Glutamatergic neuron (in vitro differentiated cells): Measurements from ENCODE around the gene EXOSC3. TPM values are rescaled to one million over a fixed set of nuclear protein-coding genes. Genes with fewer than 3 reads are reported as not detected.
A peak's percentile ranks its signal among the peaks of the same experiment; 100 is the strongest.

Experiments
- DNase-seq: peaks from one replicate; pipeline ENCODE4 v3.0.0; 2022
- H3K27ac Mint-ChIP-seq: one replicate; pipeline ENCODE4 v1.8.0; 2020; ENCODE audit warnings: mild to moderate bottlenecking, mixed read lengths, inconsistent platforms; ENCODE audit not compliant: unreplicated experiment
- H3K27me3 Mint-ChIP-seq: one replicate; pipeline ENCODE4 v1.8.0; 2020; ENCODE audit warnings: mild to moderate bottlenecking, moderate library complexity, mixed read lengths, inconsistent platforms; ENCODE audit not compliant: unreplicated experiment
- H3K36me3 Mint-ChIP-seq: one replicate; pipeline ENCODE4 v1.8.0; 2020; ENCODE audit warnings: mild to moderate bottlenecking, mixed read lengths, inconsistent platforms; ENCODE audit not compliant: unreplicated experiment
- H3K4me1 Mint-ChIP-seq: one replicate; pipeline ENCODE4 v1.8.0; 2020; ENCODE audit warnings: mild to moderate bottlenecking, low read depth, mixed read lengths, inconsistent platforms; ENCODE audit not compliant: unreplicated experiment
- H3K4me3 Mint-ChIP-seq: one replicate; pipeline ENCODE4 v1.8.0; 2020; ENCODE audit warnings: mild to moderate bottlenecking, mixed read lengths, inconsistent platforms; ENCODE audit not compliant: unreplicated experiment
- H3K9me3 Mint-ChIP-seq: one replicate; pipeline ENCODE4 v1.8.0; 2020; ENCODE audit warnings: mild to moderate bottlenecking, moderate library complexity, mixed read lengths, inconsistent platforms; ENCODE audit not compliant: unreplicated experiment
- total RNA-seq: library from RNA; stranded (reverse); fragmentation: NEBNext Ultra II Directional; extraction: Animal tissue kit (Norgen Biotek cat#: 25700); gene quantifications from one replicate; pipeline ENCODE4 v1.2.1, GENCODE V29; 2021; ENCODE audit not compliant: unreplicated experiment
- TF ChIP-seq, protein P1 (sequence below): fragments of 200-600 bp; sonication (generic); IDR thresholded peaks from one replicate; pipeline ENCODE4 v1.5.0; 2021; ENCODE audit not compliant: partially characterized antibody, unreplicated experiment

Gene EXOSC3
- total RNA-seq, 1 donor from 2014 or later = 45.4 TPM

DNA sequence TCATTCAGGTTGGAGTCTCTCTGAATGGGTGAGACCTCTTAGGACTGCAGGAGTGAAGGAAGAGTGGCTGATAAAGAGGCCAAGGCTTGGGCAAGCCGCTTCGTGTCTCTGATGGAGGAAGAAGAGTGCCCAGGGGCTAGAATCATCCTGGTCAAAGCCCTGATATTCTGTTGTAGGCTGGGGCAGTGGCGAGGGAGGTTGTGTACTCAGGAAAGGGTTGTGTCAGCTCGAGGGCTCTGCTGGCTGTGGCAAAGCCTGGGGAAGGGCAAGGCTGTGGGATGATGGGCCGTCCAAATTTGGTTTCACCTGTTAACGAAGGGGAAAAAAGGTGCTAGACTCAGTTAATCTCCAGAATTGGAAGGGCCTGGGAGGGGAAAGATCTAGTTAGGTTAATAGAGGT, 33.7 kb downstream of the EXOSC3 start:
- Mint-ChIP-seq H3K27me3 (peaks cover 14% of the 10 kb centered on the region), H3K36me3 (no peaks in the 10 kb centered on the region), H3K9me3 (peaks cover 9% of the 10 kb centered on the region), H3K4me1 (peaks cover 31% of the 10 kb centered on the region), H3K4me3 (no peak overlapping the region), H3K27ac (peak overlapping the region; percentile 62)
- TF ChIP-seq, protein P1, sequence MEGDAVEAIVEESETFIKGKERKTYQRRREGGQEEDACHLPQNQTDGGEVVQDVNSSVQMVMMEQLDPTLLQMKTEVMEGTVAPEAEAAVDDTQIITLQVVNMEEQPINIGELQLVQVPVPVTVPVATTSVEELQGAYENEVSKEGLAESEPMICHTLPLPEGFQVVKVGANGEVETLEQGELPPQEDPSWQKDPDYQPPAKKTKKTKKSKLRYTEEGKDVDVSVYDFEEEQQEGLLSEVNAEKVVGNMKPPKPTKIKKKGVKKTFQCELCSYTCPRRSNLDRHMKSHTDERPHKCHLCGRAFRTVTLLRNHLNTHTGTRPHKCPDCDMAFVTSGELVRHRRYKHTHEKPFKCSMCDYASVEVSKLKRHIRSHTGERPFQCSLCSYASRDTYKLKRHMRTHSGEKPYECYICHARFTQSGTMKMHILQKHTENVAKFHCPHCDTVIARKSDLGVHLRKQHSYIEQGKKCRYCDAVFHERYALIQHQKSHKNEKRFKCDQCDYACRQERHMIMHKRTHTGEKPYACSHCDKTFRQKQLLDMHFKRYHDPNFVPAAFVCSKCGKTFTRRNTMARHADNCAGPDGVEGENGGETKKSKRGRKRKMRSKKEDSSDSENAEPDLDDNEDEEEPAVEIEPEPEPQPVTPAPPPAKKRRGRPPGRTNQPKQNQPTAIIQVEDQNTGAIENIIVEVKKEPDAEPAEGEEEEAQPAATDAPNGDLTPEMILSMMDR = no peak
- DNase-seq = no peak

DNA sequence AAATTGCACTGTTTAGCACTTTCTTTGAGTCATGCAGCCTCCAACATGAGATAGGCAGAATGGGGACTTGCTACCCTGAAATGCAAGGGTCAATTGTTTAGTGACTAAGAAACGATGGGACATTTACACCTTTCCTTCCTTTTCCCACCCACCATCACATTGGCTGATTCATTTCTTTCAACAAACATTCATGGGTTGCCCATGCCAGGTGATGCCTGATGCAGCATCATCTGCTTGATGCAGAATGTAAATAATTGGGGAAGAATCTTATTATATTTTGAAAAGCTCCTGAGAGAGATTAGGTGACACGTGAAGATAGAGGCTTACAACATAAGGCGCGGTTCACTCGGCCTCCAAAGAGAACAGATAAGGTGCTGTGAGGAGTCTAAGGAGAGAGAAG, 35.7 kb downstream of the EXOSC3 start:
- H3K27me3 Mint-ChIP-seq = peaks cover 15% of the 10 kb centered on the region
- H3K36me3 Mint-ChIP-seq = peaks cover 3% of the 10 kb centered on the region
- TF ChIP-seq, protein P1 = no peak
- peaks cover 35% of the 10 kb centered on the region for H3K4me1 Mint-ChIP-seq
- no peak overlapping the region for H3K27ac Mint-ChIP-seq
- no peak for DNase-seq
- peaks cover 9% of the 10 kb centered on the region for H3K9me3 Mint-ChIP-seq
- H3K4me3 Mint-ChIP-seq = no peak overlapping the region

DNA sequence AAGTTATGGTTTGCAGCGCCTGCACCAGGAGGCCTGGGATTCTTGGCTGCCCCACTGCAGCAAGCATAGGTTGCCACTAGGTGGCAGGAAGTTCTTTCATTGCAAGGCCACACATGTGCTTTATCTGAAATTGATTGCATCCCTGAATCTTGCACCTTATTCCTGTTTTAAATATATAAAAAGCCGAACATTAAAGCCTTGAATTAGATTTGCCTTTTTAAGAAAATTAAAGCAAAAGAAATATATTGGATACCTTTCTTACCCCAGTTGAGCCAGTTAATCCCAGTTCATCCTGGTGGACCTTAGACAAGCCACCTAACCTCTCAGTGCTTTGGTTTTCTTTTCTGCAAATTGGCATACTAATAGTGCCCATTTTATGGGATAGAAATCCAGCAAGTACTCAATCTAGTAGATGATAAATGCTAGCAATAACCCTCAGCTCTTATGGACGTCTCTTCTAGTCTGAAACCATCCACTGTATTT, 37.6 kb downstream of the EXOSC3 start:
- peaks cover 31% of the 10 kb centered on the region for H3K4me1 Mint-ChIP-seq
- peaks cover 14% of the 10 kb centered on the region for H3K27me3 Mint-ChIP-seq
- no peak overlapping the region for H3K4me3 Mint-ChIP-seq
- H3K9me3 Mint-ChIP-seq = peaks cover 5% of the 10 kb centered on the region
- H3K36me3 Mint-ChIP-seq = peaks cover 3% of the 10 kb centered on the region
- H3K27ac Mint-ChIP-seq = no peak overlapping the region
- DNase-seq = peak; percentile 77
- TF ChIP-seq, protein P1 = peak; percentile 87

DNA sequence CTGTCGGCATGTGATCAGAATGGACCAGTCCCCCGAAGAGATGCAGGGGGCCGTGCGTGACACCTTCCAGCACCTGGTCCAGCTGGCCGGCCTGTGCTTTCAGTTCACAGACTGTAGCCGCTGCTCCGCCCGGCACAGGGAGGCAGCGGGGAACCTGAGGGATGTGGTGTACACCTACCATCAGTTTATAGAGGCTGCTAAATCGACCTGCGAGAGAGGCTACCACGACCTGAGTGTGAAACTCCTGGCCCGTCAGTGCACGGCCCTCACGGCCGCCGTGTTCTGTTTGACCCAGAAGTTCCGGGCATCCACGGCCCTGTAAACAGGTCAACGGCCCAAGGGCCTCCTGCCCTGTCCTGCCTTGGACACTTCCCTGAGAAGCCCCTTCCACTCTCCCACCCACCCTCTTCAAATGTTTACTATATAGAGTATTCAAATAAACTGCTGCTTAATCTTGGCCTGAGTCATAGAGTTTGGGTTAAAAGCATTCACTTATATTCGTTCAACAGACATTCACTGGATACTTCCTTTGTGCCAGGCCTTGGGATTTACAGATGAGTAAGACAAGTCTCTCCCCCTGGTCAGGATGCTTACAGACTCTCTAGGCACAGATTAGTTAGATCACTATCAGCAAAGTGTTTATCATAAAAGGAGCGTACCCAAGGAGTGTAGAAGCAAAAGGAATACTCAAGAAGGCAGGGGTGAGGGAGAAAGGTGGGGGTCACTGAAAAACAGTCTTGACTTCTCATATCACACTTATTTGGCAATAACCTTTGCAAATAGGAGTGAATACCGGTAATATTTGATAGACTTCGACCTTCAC, 38.2 kb downstream of the EXOSC3 start:
- peaks cover 19% of the 10 kb centered on the region for H3K27me3 Mint-ChIP-seq
- peaks cover 10% of the 10 kb centered on the region for H3K9me3 Mint-ChIP-seq
- peaks cover 3% of the 10 kb centered on the region for H3K36me3 Mint-ChIP-seq
- no peak for DNase-seq
- TF ChIP-seq, protein P1 = no peak
- no peak overlapping the region for H3K27ac Mint-ChIP-seq
- no peak overlapping the region for H3K4me3 Mint-ChIP-seq
- H3K4me1 Mint-ChIP-seq = peaks cover 36% of the 10 kb centered on the region

DNA sequence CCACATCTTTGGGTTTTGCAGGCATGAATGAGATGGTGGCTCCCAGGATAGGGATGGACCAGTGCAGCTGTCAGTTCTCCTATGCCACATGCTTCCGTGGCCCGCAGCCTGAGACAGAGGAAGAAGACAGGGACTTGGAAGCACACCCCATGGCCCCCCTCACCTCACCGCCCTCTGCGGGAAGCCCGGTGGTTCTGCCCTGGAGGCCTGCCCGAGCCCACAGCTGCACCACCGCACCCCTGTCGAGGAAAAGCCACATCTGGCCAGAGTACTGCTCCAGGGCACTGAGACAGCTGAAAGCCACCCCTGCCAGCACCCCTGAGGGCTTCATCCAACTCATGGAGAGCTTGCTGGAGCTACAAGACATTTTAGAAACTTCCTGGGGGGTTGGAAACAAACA, 38.9 kb downstream of the EXOSC3 start:
- Mint-ChIP-seq H3K4me3 (no peak overlapping the region), H3K4me1 (peaks cover 38% of the 10 kb centered on the region), H3K27ac (no peak overlapping the region), H3K9me3 (peaks cover 10% of the 10 kb centered on the region), H3K36me3 (peaks cover 3% of the 10 kb centered on the region), H3K27me3 (peaks cover 17% of the 10 kb centered on the region)
- DNase-seq = no peak
- TF ChIP-seq, protein P1 = no peak
